ENCODE data around the gene NFIA.

Gene NFIA

DNA sequence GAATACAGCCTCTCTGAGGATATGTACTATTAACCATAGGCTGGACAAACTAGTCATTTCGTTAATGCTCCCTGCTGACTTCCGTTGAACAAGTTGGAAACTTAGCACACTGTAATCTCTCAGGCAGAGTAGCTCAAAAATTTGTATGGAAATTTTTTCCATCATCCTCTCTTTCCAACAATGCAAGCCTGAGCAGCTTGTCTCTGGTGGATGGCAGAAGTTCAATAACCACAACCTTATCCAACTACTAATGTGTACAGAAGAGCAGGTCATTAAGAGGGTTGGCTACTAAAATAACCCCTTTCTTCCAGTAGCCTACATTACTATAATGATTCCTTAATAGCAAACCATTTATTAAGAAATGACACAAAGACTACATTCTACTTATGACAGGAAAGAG lies 262.3 kb downstream of the NFIA start:
- DNase-seq: no peak

DNA sequence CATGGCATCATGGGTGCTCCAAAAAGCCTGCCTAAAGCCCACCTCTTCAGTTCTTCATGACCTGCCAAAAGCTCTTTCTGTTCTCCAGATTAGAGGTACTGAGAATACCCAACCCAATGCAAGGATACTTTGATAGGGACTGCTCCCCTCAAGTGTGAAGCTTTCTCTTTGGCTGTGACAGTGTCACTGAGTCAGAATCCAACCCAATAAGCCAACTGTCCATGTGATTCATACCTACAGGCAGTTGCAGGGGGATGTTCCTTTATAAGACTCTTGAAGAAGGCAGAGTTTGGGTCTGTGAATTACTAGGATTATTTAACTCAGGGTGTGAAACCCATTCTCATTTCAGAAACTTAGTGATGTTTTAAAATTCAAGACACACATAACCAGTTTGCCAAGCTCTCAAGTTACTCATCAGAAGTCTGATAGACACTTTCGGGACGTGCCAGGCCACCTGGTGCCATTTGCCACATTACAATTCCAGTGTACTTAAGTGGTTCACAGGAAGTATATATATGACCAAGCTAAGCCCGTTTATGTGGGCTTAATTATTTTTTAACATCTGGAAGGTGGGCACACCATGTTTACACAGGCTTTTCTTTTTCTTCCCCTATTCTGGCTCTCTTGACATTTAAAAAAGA lies 265.8 kb downstream of the NFIA start:
- no peak for DNase-seq

DNA sequence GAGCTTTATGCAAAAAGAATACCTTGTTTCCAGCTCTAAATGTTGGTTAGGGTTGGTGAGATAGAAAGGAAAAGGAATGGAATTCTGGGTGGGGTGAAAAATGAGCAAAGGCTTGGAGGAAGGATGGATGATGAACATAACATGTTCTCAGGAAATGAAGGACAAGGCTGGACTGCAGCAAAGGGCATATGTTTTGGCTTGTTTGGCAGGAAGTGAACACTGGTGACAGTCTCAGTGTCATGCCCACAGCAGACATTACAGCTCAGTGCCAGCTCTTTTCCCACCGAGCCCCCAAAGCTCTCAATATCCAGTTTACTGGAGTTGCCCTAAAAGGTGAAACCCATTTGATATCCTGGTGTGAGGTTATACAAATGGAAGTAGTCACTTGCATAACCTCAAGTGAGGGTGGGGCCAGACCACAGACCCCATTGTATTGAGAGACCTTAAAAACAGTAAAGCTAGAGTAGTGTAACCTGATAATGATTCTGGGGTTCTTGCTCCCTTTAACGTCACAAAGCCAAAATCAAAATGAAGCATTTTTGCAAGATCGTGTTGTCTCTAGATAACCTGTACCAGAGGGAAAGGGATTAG lies 270.6 kb downstream of the NFIA start:
- no peak for DNase-seq

DNA sequence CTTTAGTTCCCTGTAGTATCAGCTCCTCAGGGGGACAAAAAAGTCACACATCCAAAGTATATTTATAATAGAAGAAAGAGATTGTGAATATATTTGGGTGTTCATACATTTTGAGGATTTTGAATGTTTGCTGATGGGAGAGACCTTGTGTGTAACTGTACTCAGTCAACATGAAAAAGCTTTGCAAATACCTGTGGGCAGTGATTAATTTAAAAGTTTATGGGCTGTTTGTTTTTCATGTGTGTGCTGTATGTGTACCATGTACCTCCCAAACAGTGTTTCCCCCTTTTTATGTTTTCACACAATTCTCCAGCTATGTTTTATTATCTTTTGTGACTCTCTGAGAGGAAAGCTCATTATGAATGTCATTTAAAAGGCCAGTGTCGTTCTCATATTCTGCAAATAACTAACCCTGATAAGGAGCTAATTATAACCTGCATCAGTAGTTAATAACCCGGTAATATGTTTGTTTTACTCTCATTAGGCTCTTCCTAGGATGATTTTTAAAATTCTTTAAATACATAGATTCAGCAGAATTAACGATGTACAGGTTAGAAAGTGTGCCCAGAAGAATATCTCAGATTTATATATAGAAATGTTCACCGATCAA lies 271.5 kb downstream of the NFIA start:
- no peak for DNase-seq

DNA sequence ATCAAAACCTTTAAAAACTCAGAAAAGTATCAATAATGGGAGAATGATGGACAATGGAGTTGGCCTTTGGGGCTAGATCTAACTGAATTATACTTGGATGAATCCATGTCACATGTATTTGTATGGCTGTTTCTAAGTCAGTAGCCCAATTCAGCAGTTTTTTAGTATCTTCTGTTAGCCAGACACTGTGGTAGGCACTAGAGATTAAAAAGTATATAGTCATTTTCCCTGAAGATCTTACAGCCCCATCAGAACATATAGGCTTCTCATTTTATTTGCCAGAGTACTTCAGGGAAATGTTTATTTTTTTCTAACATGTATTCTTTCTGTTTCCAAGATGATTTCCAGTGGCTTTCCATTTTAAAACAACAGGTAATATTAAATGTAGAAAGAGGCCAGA lies 273.7 kb downstream of the NFIA start:
- DNase-seq: no peak

DNA sequence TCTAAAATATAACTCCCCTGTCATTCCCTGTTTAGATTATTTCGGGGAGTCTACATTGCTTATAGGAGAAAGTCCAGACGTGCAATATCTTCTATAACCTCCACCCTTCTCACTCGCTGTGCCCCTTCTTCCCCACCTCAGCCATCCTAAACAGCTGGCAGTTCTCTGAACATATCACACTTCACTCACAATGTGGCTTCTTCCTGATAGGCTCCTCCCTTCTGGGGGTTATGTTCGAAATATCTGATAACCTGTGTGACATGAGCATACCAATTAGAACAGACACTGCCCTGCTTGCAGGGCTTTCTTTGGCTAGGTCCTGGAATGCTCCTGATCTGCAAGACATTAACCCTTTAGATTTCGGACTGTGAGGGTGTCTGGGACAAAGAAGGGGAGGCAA lies 274.6 kb downstream of the NFIA start:
- no peak for DNase-seq

DNA sequence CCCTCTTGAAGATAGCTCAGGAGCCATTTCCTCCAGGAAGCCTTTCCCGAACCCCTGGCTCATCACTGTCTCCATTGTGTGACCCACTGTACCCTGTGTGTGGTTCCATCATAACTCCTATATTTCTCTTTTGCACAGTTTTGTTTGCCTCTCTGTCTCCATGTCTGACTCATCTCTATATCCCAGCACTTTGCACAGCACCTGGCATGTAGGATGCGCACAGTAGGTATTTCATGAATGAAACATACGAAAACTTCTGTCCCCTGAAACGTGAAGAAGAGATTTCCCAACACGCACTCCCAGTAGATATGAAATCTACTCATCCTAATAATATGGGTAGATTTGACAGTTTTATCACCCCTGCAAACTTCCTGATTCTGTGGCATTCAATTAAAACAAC lies 275.2 kb downstream of the NFIA start:
- DNase-seq: no peak

DNA sequence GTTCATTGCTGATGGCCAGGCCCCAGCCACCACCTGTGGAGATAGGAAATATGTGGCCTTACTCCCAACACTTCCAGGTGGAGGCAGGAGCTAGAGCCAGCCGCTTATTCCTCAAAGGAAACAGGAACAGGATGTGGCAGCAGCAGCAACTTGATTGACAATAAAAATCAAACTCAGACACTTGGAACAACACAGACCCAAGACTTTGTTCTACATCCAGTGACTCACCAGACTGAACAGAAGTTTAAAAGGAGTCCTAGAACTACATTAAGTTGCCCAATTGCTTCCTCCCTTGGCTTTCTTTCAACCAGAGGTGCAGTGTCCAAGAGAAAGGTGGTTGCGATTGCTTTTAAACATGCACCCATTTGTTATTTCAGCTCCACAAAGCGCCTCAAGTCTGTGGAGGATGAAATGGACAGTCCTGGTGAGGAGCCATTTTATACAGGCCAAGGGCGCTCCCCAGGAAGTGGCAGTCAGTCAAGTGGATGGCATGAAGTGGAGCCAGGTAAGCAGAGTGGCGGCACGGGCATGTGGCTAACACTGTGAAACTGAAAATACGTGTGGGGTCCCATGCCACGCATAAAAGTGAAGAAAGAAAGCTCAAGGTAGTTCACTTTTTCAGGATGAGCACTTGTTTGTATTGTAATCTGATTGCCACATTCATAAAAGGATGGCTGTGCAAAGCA lies 276.6 kb downstream of the NFIA start:
- DNase-seq: no peak

DNA sequence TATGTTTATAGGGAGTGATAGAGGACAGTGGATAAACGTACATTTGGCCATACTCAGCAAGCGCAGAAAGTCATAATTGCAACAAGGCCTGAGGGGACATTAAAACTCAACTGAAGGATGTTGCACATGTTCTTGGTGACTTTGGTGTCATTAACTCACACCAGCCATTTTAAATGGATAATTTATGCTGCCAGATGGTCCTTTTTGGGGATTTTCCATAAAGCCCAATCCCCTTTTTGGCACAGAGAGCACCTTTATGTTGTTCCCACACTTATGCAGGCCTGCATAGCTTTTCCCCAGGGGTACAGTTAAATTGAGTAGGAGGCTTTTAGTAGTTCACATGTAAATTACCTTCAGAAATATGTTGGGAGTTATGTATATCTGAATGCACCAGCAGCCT lies 279.6 kb downstream of the NFIA start:
- DNase-seq: no peak

DNA sequence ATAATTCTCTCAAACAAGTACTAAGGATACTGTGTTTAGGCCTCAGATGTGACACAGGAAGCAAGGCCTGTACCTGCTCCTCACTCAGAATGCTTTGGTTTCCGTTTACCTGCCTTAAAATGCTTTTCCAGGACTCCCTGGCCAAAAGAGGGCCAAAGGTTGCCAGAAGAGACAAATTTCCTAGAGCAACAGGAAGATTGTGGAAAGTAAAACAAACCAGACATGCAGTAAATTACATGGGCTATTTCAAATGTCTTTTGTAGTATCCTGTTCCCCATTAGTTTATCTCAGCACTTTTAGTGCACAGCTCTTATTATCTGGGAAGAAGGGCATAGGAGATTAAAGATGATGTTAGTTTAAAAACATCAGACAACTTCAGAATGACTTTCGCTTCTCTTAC lies 280.0 kb downstream of the NFIA start:
- DNase-seq: no peak

DNA sequence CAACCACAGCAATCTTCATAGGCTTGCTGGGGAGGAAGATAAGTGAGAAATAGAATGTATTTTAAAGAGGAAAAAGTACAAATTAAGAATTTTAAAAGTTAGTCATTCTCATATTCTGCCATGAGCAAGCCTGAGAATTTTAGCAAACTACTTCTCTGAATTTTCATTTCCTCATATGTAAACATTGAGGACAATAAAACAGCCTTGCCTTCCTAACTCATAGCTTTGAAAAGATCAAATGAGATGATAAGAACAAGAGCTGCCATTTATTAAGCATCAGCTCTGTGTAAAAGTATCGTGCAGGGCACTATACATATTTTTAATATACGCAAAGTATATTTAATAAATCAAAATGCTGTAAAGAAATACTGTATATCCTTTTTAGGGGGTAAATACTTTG lies 286.0 kb downstream of the NFIA start:
- DNase-seq: no peak

DNA sequence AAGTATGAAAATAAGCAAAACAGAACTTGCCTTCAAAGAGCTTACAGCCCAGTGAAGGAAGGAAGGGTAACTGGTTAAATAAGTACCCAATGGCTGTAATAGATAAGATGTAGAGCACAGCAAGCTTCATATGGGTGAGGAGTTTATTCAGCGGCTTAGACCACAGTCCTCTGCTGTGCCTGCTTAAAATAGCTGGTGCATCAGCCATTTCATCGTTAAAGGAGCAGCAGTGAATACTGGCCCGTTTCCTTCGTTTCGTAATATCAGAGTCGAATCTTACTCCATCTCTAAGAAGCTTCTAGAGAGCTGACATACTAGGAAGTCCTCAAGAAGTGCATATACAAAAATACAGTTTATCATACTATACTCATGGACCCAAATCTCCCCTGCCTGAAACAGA lies 286.5 kb downstream of the NFIA start:
- DNase-seq: no peak

DNA sequence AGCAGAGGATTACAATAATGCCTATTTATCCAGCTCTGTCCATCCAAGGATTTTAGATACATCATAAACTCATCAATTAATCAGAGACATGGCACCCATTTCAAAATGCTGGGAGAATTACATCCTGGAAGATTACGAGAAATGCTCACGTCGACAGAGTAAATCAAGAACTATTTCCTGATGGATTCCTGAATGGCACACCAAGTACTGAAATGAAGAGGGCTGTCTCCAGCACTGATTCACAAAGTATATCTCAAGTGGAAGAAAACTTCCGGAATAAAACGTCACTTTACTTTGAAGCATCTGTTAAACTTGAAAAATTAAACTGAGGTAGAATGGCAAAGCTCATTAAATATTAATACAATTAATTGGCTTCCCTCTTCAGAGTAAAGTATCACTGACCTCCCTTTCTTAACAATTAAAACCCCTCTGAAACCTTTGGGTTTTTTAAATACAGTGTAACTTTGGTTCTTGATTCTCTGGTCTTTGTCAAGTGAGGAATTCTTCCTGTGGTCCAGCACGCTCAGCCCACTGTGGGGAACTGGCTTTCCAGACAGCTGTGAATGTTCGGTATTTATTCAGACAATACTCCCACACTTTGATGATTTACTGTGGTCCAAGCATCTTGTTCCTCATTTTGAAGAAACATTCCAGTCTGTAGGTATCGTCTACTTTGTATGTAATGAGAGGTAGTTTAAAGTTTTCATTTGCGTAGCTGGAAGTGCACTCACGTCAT lies 288.0 kb downstream of the NFIA start:
- no peak for DNase-seq

DNA sequence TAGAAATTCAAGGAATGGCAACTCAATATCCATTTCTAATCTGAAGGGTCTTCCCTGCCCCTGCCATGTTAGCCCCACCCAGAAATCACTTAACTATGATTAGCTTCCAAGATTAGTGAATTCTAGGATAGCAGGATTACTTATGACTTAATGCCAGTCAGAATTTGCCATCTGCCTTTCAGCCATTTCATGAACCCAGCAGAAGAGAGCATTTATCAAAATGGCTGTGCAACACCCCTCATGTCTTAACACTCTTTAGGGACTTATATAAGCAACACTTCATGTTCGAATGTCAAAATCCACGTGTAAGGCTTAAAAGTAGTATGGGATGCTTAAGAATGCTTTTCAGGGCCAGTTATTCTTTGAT lies 288.5 kb downstream of the NFIA start:
- DNase-seq: no peak

DNA sequence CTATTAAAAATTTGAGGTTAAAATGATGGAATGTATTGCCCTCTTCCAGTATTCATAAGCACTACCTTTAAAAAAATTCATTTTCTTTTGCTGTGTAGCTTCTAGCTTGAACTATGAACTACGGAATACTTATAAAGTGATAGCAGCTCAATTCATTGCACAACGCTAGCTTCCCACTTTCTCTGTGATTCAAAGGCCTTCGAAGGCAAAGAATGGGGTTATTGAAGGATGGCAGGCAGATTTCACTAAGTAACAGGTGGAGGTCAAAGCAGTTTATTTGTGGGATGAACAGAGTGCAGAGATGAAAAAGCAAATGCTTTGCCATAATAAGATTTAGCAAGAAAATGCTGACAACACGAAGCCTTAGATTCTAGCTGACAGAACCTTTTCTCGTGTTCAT lies 290.6 kb downstream of the NFIA start:
- no peak for DNase-seq

DNA sequence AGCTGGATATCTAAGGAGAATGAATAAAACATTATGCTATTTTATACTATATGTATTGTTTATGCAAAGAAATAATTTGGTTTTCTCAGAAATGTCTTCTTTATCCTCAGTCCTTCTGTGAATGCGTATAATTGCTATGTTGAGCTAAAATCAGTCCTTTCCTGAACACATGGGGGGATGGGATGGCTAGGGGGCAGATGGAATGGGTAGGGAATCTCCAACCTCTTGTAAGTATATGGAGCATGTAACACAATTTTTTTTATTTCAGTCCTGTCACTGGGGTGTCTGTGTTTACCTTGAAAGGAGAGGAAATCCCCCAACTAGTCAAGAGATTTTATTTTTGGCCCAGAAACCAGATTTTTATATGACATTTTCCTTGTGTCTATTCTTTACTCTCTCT lies 291.8 kb downstream of the NFIA start:
- DNase-seq: no peak

DNA sequence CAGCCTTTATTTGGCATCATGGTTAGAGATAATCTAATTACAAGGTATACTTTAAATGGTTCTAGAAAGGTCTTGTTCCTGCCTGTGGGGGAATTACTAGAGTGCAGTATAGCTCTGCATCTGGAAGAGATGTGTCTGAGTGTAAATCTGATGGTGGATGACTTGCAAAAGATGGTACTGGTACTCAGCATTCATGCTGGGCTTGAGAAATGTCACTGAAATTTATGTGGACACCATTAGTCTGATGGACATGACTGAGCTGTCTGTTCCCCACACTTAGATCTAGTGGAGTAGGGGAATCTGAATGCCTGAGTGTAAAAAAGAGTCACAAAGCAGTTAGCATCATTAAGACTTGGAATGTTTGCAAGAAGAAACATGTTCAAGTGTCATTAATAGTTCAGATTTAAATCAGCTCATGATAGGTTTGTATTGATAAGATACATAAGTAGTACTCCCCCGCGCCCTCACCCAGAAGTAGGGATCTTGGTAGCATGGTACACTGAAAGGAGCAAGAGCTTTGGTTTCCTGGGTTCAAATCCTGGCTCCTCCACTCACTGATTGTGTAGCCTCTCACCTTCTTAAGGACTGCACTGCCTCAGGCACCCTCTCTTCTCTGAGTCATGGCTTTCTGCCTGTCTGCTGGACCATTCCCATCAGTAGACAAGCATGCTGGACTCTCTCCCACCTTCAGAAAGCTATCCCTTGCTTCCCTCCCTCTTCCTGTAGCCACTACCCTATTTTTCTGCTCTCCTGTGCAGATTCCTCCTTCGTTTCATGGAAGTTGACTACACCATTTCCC lies 292.9 kb downstream of the NFIA start:
- no peak for DNase-seq

DNA sequence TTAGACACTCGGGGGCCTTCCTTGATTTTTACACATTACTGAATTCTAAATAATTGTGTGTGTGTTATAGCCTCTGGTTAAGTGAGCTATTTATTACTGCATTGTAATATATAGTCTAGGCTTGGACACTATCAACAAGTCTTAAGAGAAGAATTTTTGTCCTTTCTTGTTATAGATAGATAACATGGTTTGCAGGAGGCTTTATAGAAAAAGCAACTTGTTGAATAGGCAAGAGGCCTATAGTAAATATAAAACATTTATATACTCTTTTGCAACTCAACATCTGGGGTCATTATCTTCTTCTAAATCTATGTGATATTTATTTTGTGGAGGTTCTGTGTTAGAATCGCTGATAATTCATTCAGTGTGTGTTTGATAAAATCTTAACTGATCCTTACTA lies 293.8 kb downstream of the NFIA start:
- DNase-seq: no peak

DNA sequence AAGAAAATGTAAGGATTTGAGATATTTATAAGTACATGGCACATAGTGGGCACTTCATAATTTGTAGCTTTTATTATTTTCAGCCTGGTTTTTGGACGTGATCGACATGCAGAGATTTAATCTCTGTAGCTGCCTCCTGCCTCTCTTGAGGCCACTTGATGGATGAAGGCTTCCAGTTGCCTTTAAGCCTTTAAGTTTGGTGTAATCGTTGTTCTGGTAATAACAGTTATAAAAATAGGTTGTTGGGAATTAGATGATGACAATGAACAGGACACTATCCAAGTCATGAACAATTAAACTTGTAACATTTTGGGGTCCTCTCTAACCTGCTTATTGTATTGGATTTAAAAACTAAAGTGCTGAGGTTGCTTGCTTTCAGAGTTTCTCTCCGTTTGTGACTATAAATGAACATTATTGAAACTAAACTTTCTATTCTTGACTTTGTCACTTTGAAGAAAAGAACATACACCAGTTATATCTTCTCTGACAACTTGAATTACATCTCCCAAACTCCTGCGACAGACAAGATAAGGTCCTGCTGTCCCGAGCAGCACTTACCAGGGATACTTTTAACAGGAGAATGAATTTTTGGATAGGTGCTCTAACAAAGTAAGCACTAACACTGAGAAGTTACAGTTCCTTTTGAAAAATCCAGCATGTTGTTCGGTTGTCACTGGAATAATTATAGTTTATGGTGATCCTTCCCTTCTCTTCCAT lies 295.0 kb downstream of the NFIA start:
- no peak for DNase-seq

DNA sequence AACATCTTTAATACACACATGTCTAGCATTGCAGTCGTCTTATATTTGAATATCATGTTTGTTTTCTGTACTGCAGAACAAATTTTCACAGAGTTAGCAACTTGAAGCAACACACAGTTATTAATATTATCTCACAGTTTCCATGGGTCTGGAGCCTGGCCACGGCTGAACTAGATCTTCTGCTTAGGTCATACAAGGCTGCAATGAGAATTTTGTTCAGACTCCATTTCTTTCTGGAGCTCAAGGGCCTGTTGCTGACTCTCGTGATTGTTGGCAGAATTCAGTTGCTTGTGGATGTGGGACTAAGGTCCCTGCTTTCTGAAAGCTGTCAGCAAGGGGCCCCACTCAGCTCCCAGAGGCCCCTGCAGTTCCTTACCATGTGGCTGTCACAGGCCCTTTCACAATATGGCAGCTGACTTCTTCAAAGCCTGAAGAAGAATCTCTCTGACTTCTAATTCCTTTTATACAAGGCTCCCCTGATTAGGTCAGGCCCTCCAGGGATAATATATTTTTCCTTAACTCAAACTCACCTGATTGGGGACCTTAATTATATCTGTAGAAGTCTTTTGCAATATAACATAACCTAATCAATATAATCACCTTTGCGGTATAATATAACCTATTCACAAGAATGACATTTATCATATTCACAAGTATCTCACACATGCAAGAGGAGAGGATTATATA lies 296.3 kb downstream of the NFIA start:
- DNase-seq: no peak

DNA sequence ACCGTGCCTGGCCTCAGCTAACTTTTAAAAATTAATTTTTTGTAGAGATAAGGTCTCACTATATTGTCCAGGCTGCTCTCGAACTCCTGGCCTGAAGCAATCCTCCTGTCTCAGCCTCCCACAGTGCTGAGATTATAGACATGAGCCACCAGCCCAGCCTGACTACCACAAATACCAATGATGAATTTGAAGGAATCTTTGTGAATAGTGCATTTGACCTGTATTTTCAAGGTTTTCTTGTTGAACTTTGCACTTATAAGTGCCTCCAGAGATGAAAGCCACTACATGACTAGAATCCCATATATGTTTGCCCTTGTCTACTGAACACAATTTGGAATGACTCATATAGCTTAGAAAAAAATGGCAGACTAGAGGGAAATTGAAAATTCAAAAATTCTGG lies 297.3 kb downstream of the NFIA start:
- no peak for DNase-seq

DNA sequence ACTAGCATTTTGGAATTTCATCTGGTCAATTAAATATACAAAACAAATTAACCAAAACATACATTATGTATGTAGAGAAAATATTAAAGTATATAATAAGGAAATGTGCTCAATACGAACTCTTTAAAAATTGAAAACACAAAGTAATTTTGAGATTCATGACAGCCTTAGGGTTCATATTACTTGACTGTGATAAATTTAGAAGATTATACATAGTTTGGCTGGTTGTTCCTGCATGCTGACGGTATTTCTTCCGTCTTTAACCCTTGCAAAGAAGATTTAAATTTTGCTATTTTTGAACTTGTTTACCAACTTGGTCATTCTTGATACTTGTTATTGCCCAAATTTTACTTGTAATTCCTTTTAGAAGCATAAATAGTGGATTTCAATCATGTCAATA lies 298.2 kb downstream of the NFIA start:
- no peak for DNase-seq
